Breast epithelium (tissue), 4 donors: Measurements from ENCODE around the gene SYNM. TPM values are rescaled to one million over a fixed set of nuclear protein-coding genes. Genes with fewer than 3 reads are reported as not detected.

ENCODE experiments used
- DNase-seq, 2 donors: peaks; one replicate each; pipeline ENCODE4 v3.0.0-alpha.2; 2019; ENCODE audit warnings: low spot score in 2 of 2
- H3K27ac ChIP-seq, 2 donors: fragments of 200-600 bp; sonication (generic) in 1 of 2; one replicate each; pipeline ENCODE4 v1.5.1; 2016 to 2019; ENCODE audit warnings: mild to moderate bottlenecking in 1 of 2
- H3K27me3 ChIP-seq, 2 donors: fragments of 200-600 bp; sonication (generic) in 1 of 2; one replicate each; pipeline versions ENCODE4 v1.5.1 to v1.6.0; 2017 to 2019; ENCODE audit warnings: control low read depth in 1 of 2, mild to moderate bottlenecking in 1 of 2
- H3K36me3 ChIP-seq: fragments of 200-600 bp; one replicate; pipeline ENCODE4 v1.5.1; 2019
- H3K4me1 ChIP-seq, 2 donors: fragments of 200-600 bp; sonication (generic); one replicate each; pipeline ENCODE4 v1.5.1; 2016 to 2019; ENCODE audit warnings: control low read depth in 1 of 2
- H3K4me3 ChIP-seq, 3 donors: fragments of 200-600 bp; sonication (generic); 1 replicate in 2 of 3; 2 replicates in 1 of 3; pipeline ENCODE4 v1.5.1; 2016 to 2019; ENCODE audit warnings: mild to moderate bottlenecking in 3 of 3, moderate library complexity in 2 of 3
- H3K9me3 ChIP-seq, 2 donors: fragments of 200-600 bp; sonication (generic) in 1 of 2; one replicate each; pipeline ENCODE4 v1.5.1; 2016 to 2019; ENCODE audit warnings: control low read depth in 1 of 2
- CTCF ChIP-seq, 3 donors: fragments of 450-650 bp; IDR thresholded peaks; one replicate each; pipeline ENCODE4 v1.5.1; 2016 to 2017; ENCODE audit warnings: antibody characterized with exemption in 3 of 3, mild to moderate bottlenecking in 3 of 3, moderate library complexity in 3 of 3
- POLR2A ChIP-seq: fragments of 450-650 bp; IDR thresholded peaks from one replicate; pipeline ENCODE4 v1.6.1; 2016; ENCODE audit warnings: antibody characterized with exemption, mild to moderate bottlenecking, moderate library complexity
- POLR2AphosphoS5 ChIP-seq, 3 donors: sonication (generic); formaldehyde crosslinking; IDR thresholded peaks; one replicate each; pipeline ENCODE4 v1.6.1; 2017; ENCODE audit warnings: antibody characterized with exemption in 3 of 3
- intact Hi-C: fragments of 100-400 bp; cut with DNase I; formaldehyde crosslinking; loops from one replicate; pipeline ENCODE4 v1.15.1; 2023; ENCODE audit warnings: low total_unique reads
- total RNA-seq, 3 donors: library from RNA; depleted of rRNA; stranded (reverse); fragments of >200 nt; gene quantifications; one replicate each; pipeline ENCODE4 v1.1.0, GENCODE V29; 2016

The SYNM gene
- total RNA-seq, 3 donors from 2014 or later: 32.0 to 319 (median 115) TPM

DNA sequence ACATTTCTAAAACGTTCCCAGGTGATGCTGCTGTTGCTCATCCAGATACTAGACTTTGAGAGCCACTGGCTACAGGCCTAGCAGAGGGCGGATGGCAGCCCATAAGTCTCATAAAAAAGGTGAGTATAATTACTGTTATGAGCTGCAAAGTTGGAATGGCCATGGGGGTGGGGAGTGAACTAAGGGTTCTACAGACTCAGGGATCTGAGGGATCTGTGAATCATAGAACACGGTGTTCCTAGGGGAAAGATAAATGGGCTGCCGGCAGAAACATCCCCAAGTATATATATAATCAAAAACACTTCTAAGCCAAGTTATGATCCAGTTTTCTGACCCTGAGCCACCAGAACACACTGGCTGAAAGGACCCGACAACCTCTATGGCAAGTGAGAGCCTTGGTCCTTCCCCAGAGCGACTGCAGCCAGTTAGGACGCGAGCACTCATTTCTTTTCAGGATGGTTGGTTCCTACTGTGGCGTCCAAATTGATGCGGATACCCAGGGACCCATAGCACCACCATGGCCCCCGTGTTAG lies 7.9 kb upstream of the SYNM start:
- intact Hi-C loops: no loop called here
- peaks cover 0 to 4% of the 10 kb centered on the region in 2 donors for H3K4me1 ChIP-seq
- H3K27me3 ChIP-seq: no peaks in the 10 kb centered on the region
- no peaks in the 10 kb centered on the region for H3K36me3 ChIP-seq
- DNase-seq: no peak
- H3K9me3 ChIP-seq: no peaks in the 10 kb centered on the region
- no peak overlapping the region for H3K27ac ChIP-seq
- H3K4me3 ChIP-seq: no peak overlapping the region
- no peak for TF ChIP-seq POLR2AphosphoS5 (IDR thresholded peaks at IDR 0.05)
- TF ChIP-seq POLR2A: no peak
- no peak for TF ChIP-seq CTCF (IDR thresholded peaks at IDR 0.05)

DNA sequence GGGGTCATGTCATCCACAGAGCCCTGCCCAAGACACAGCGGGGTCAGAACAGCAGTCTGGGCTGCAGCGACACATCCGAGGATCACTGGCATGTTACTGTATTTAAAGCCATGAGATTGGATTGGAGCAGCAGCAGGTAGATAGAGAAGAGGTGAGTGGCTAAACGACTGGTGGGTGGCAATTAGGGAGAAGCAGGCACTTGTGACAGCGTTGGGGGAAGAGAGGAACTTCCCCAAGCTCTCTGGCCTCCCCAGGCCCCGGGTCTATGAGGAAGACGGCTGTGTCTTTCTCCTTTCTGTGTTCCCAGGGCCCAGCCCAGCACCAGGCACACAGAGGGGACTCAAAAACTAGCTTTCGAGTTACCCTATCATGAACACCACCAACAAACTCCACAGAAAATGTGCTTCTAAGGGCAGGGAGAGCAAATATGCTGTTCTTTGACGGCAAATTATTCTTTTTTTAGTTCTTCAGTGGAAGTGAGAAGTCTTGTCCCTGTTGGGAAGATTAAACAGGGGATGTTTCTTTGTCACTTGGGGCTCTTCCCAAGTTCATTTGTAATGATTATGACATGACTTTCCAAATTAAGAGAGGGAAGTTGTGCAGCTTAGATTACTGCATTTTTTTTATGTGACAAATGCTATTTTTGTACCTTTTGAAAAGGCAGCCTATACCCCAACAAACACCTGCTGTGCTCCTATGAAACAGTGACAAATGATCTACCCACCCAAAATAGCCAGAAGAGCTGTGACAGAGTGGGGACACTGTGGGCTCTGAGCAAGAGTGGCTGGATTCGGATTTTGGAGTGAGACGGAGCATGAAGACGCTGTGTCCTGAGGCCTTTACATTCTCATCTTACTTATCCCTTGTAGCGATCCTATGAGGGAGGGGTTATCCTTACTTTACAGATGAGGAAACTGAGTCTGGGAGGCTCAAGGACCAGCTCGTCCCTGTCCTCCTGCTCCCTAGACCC lies 7.2 kb upstream of the SYNM start:
- Histone ChIP-seq H3K36me3 (no peaks in the 10 kb centered on the region), H3K27me3 (peaks cover 0 to 3% of the 10 kb centered on the region in 2 donors), H3K27ac (no peak overlapping the region), H3K9me3 (no peaks in the 10 kb centered on the region), H3K4me3 (no peak overlapping the region), H3K4me1 (peaks cover 0 to 4% of the 10 kb centered on the region in 2 donors)
- no peak for DNase-seq
- TF ChIP-seq CTCF (IDR thresholded peaks at IDR 0.05): no peak
- no peak for TF ChIP-seq POLR2A
- no peak for TF ChIP-seq POLR2AphosphoS5 (IDR thresholded peaks at IDR 0.05)
- intact Hi-C loops: no loop called here

- TF ChIP-seq CTCF (IDR thresholded peaks at IDR 0.05) (no peak), POLR2AphosphoS5 (IDR thresholded peaks at IDR 0.05) (no peak), POLR2A (no peak)
- intact Hi-C loops: no loop called here
- H3K4me3 ChIP-seq: no peak overlapping the region
- H3K4me1 ChIP-seq: peaks cover 0 to 4% of the 10 kb centered on the region in 2 donors
- no peak overlapping the region for H3K27ac ChIP-seq
- H3K36me3 ChIP-seq: no peaks in the 10 kb centered on the region
- no peaks in the 10 kb centered on the region for H3K9me3 ChIP-seq
- no peak for DNase-seq
- peaks cover 0 to 6% of the 10 kb centered on the region in 2 donors for H3K27me3 ChIP-seq
These were observed 6.5 kb upstream of the SYNM start for GRCh38 chr15:99098426-99098825.

DNA sequence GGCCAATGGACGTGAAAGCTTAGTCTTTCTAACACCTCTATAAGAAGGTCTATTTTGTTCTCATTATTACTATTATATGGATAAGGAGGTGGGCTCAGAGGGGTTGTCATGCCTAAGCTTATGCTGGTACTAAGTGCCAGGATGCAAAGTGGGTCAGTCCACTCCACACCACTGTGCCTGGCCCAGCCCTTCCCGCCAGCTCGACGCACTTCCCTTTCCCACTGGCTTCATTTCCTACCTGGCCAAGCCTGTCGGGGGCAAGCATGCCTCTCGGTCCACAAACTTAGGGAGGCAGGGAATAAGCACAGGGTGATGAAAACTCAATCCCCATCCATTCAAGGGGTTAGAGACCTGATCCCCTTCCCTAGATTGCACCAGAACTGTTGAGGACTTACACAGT lies 5.9 kb upstream of the SYNM start:
- Histone ChIP-seq H3K27me3 (peaks cover 0 to 6% of the 10 kb centered on the region in 2 donors), H3K4me1 (peaks cover 0 to 4% of the 10 kb centered on the region in 2 donors), H3K4me3 (no peak overlapping the region), H3K36me3 (no peaks in the 10 kb centered on the region), H3K9me3 (no peaks in the 10 kb centered on the region), H3K27ac (no peak overlapping the region)
- intact Hi-C loops: no loop called here
- TF ChIP-seq CTCF (IDR thresholded peaks at IDR 0.05) (no peak), POLR2AphosphoS5 (IDR thresholded peaks at IDR 0.05) (no peak), POLR2A (no peak)
- no peak for DNase-seq

DNA sequence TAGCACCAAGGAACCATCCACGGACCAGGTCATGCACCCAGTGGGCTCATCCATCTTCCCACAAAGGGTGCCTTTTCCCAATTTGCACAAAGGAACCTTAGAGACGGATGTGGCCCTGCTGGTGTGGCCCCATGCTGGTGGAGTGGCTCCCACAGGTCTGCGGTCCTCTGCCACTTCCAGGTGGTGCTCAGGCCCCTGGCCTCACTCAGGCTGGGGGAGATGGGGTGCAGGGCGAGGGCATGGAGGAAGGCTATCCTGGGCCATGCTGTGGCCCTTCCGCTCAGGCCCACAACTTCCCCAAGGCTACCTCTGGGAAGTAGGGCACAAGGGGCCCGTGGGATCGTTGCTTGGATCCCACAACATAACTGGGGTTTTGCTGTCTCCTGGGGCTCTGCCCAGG lies 5.2 kb upstream of the SYNM start:
- Histone ChIP-seq H3K4me3 (no peak overlapping the region), H3K27ac (no peak overlapping the region), H3K9me3 (no peaks in the 10 kb centered on the region), H3K4me1 (peaks cover 0 to 4% of the 10 kb centered on the region in 2 donors), H3K27me3 (peaks cover 0 to 6% of the 10 kb centered on the region in 2 donors), H3K36me3 (no peaks in the 10 kb centered on the region)
- no peak for TF ChIP-seq CTCF (IDR thresholded peaks at IDR 0.05)
- no peak for TF ChIP-seq POLR2A
- TF ChIP-seq POLR2AphosphoS5 (IDR thresholded peaks at IDR 0.05): no peak
- DNase-seq: no peak
- intact Hi-C loops: no loop called here
